Smooth muscle cell (in vitro differentiated cells): Measurements from ENCODE around the gene RBM8A. TPM values are rescaled to one million over a fixed set of nuclear protein-coding genes. Genes with fewer than 3 reads are reported as not detected.

Source experiments
- DNase-seq: peaks from one replicate; lab custom pipeline; 2025; ENCODE audit not compliant: unreplicated experiment; lab: John Stamatoyannopoulos, UW
- H2AFZ ChIP-seq: fragments of 200-600 bp; sonication (generic); 2 replicates; pipeline ENCODE4 v1.6.0; 2016; ENCODE audit warnings: antibody characterized with exemption, low read depth, mild to moderate bottlenecking
- H3F3A ChIP-seq: fragments of 200-600 bp; sonication (generic); 2 replicates; pipeline ENCODE4 v1.6.0; 2017; ENCODE audit warnings: antibody characterized with exemption, low read depth
- H3K27ac ChIP-seq: fragments of 200-600 bp; sonication (generic); 2 replicates; pipeline ENCODE4 v1.5.1; 2016; ENCODE audit warnings: low read depth, mild to moderate bottlenecking
- H3K27me3 ChIP-seq: fragments of 200-600 bp; sonication (generic); 2 replicates; pipeline ENCODE4 v1.6.1; 2016; ENCODE audit warnings: low read depth, mild to moderate bottlenecking
- H3K36me3 ChIP-seq: fragments of 200-600 bp; sonication (generic); 2 replicates; pipeline ENCODE4 v1.5.1; 2016; ENCODE audit warnings: low read depth
- H3K4me1 ChIP-seq: fragments of 200-600 bp; sonication (generic); 2 replicates; pipeline ENCODE4 v1.5.1; 2016; ENCODE audit warnings: low read depth
- H3K4me2 ChIP-seq: fragments of 200-600 bp; sonication (generic); 2 replicates; pipeline ENCODE4 v1.6.0; 2016; ENCODE audit warnings: mild to moderate bottlenecking
- H3K4me3 ChIP-seq: fragments of 200-600 bp; sonication (generic); 2 replicates; pipeline ENCODE4 v1.5.1; 2016; ENCODE audit warnings: mild to moderate bottlenecking
- H3K79me2 ChIP-seq: fragments of 200-600 bp; sonication (generic); 2 replicates; pipeline ENCODE4 v1.6.0; 2016; ENCODE audit warnings: low read depth, mild to moderate bottlenecking
- H3K9ac ChIP-seq: fragments of 200-600 bp; sonication (generic); 2 replicates; pipeline ENCODE4 v1.6.0; 2016; ENCODE audit warnings: low read depth
- H3K9me3 ChIP-seq: fragments of 200-600 bp; sonication (generic); replicated peaks from 2 replicates; pipeline ENCODE4 v1.5.1; 2016; ENCODE audit warnings: low read depth
- H4K20me1 ChIP-seq: fragments of 200-600 bp; sonication (generic); 2 replicates; pipeline ENCODE4 v1.6.0; 2016; ENCODE audit warnings: low read depth
- WGBS: methylation state at CpG from one replicate; pipeline ENCODE4 v1.1.7; 2016; ENCODE audit warnings: low lambda C conversion rate; 5-methylcytosine and 5-hydroxymethylcytosine counted together
- polyA plus RNA-seq: library from polyadenylated mRNA; unstranded; fragments of >200 nt; fragmentation: Nextera tagmentation; extraction: Ambion mirVana; gene quantifications from 2 replicates; pipeline ENCODE4 v1.2.1, GENCODE V29; 2016
- total RNA-seq: library from RNA; depleted of rRNA; stranded (reverse); fragments of >200 nt; gene quantifications from 2 replicates; pipeline ENCODE4 v1.2.3, GENCODE V29; 2014
- TF ChIP-seq, protein P1 (sequence below): fragments of 200-600 bp; sonication (generic); IDR thresholded peaks from 2 replicates; pipeline ENCODE4 v1.5.1; 2017; ENCODE audit warnings: borderline replicate concordance, mild to moderate bottlenecking, antibody characterized with exemption; ENCODE audit not compliant: insufficient read depth, poor library complexity, severe bottlenecking

Gene RBM8A
- total and polyA plus RNA-seq, 2 experiments from 2014 or later: 143 to 195 TPM

DNA sequence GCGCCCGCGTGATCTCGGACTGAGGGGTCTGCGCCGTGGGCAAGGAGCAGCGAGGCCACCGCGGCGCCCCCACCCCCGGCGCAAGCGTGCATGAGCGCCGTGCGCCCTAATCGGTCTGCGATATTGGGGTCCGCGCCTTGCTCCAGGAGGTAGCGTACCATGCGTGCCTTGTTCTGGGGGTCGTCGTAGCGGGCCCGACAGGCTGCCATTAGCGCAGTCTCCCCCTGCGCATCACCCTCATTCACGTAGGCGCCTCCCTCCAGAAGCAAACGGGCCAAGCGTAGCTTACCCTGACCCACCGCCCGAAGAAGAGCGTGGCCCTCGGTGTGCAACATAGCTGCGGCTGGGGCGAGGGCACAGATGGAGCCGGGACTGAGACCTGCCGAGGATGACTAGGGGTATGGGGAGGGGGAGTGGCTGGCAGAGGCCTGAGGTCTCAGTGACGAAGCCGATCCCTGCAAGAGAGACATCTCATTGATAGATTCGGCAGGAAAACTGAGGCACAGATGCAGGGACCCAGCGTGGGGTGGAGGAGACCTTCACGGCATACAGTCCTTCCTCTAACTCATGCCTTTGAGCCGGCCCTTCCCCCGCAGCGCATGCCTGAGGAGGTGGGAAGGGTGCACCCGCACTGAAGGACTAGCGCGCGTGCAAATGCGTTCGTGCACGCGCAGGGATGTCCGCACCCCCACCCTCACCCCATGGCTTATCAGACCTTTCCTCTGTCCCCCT lies 34.3 kb upstream of the RBM8A start:
- Histone ChIP-seq H3K36me3 (no peaks in the 10 kb centered on the region), H3K79me2 (peaks cover 6% of the 10 kb centered on the region), H3K27me3 (no peaks in the 10 kb centered on the region), H3K4me1 (peaks cover 31% of the 10 kb centered on the region), H3K9me3 (no peaks in the 10 kb centered on the region), H3K4me3 (peak overlapping the region; percentile 70), H4K20me1 (no peaks in the 10 kb centered on the region), H3K4me2 (peak overlapping the region; percentile 91), H3F3A (peaks cover 7% of the 10 kb centered on the region), H3K27ac (no peak overlapping the region), H2AFZ (peak overlapping the region; percentile 32), H3K9ac (peak overlapping the region; percentile 41)
- DNase-seq: peak; percentile 24
- TF ChIP-seq, protein P1, sequence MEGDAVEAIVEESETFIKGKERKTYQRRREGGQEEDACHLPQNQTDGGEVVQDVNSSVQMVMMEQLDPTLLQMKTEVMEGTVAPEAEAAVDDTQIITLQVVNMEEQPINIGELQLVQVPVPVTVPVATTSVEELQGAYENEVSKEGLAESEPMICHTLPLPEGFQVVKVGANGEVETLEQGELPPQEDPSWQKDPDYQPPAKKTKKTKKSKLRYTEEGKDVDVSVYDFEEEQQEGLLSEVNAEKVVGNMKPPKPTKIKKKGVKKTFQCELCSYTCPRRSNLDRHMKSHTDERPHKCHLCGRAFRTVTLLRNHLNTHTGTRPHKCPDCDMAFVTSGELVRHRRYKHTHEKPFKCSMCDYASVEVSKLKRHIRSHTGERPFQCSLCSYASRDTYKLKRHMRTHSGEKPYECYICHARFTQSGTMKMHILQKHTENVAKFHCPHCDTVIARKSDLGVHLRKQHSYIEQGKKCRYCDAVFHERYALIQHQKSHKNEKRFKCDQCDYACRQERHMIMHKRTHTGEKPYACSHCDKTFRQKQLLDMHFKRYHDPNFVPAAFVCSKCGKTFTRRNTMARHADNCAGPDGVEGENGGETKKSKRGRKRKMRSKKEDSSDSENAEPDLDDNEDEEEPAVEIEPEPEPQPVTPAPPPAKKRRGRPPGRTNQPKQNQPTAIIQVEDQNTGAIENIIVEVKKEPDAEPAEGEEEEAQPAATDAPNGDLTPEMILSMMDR: no peak
- WGBS: 2% methylated on average over 54 of the region's 57 CpGs

DNA sequence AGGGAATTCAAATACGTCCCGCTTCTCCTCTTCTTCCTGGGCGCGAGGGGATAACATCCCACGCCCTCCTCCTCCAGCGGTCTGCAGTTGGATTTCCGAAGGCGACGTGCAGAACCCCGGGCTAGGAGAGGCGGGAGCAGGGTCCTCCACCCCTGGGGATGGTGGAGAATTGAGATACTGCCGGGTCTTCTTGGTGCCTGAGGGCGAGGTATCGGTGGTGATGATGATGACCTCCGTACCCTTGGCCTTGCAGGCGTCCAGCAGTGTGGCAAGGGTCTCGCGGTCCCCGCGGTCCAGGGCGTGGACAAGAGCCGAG lies 33.8 kb upstream of the RBM8A start:
- H3K9ac ChIP-seq: peak overlapping the region; percentile 41
- H3K9me3 ChIP-seq: no peaks in the 10 kb centered on the region
- H3K4me1 ChIP-seq: peaks cover 36% of the 10 kb centered on the region
- H4K20me1 ChIP-seq: no peaks in the 10 kb centered on the region
- H3F3A ChIP-seq: peaks cover 7% of the 10 kb centered on the region
- TF ChIP-seq, protein P1: no peak
- no peaks in the 10 kb centered on the region for H3K36me3 ChIP-seq
- peak overlapping the region; percentile 91 for H3K4me2 ChIP-seq
- H3K27me3 ChIP-seq: no peaks in the 10 kb centered on the region
- H3K27ac ChIP-seq: peak overlapping the region; percentile 40
- peak overlapping the region; percentile 90 for H2AFZ ChIP-seq
- DNase-seq: no peak
- peaks cover 11% of the 10 kb centered on the region for H3K79me2 ChIP-seq
- under 1% methylated on average over 19 of the region's 22 CpGs for WGBS
- H3K4me3 ChIP-seq: peak overlapping the region; percentile 70

DNA sequence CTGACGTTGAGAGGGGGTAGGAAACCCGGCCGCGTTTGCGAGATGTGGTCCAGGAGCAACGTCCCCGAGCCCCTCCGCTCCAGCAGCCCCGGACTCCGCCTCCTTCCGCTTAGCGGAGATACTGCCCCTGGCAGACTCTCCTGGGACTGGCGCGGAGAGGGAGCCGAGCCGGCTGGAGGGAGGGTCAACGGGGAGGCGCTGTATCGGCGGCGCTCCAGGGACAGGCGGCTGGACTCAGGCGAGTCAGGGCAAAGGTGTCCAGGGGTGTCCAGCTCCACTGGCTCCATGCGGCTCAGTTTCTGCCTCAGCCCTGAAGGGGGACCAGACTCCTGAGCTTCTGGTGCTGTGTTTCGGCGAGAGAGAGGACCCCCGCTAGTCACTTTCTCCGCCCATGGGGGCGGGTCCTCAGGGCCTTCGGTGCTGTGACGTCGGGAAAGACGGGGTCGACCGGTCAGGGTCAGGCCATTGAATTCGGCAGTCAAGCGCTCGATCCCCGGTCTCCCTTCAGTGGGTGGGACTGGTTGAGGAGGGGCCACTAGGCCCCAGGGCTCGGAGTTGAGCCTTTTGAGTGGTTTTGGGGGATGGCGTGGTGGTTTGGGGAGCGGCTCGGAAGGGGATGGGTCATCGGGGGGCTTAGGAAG lies 33.3 kb upstream of the RBM8A start:
- peaks cover 16% of the 10 kb centered on the region for H3K79me2 ChIP-seq
- peak overlapping the region; percentile 91 for H3K4me2 ChIP-seq
- H2AFZ ChIP-seq: peak overlapping the region; percentile 90
- no peaks in the 10 kb centered on the region for H4K20me1 ChIP-seq
- peaks cover 39% of the 10 kb centered on the region for H3K4me1 ChIP-seq
- no peaks in the 10 kb centered on the region for H3K27me3 ChIP-seq
- under 1% methylated on average over 31 of the region's 44 CpGs for WGBS
- H3K36me3 ChIP-seq: no peaks in the 10 kb centered on the region
- H3F3A ChIP-seq: peaks cover 7% of the 10 kb centered on the region
- TF ChIP-seq, protein P1: no peak
- peak overlapping the region; percentile 70 for H3K4me3 ChIP-seq
- H3K9ac ChIP-seq: peak overlapping the region; percentile 41
- DNase-seq: peak; percentile 79
- no peaks in the 10 kb centered on the region for H3K9me3 ChIP-seq
- H3K27ac ChIP-seq: peak overlapping the region; percentile 40
